Stimulated activated CD4-positive, alpha-beta T cell treated with anti-CD3 and anti-CD28 coated beads, Interleukin-1b, Interleukin-23, amount 100 ng/mL, for 24 hours (primary cell): ENCODE results near the gene KLHDC4.
"Not testable (repeated sequence)": the region's sequence is repeated elsewhere in the genome, so short reads cannot be mapped to it uniquely, and the experiment has no call there.

ENCODE experiments used
- DNase-seq, 4 experiments: peaks; one replicate each; pipeline ENCODE4 v3.0.0-alpha.2; 2020; ENCODE audit warnings: low read depth in 4 of 4, low spot score in 1 of 4

The KLHDC4 gene

DNA sequence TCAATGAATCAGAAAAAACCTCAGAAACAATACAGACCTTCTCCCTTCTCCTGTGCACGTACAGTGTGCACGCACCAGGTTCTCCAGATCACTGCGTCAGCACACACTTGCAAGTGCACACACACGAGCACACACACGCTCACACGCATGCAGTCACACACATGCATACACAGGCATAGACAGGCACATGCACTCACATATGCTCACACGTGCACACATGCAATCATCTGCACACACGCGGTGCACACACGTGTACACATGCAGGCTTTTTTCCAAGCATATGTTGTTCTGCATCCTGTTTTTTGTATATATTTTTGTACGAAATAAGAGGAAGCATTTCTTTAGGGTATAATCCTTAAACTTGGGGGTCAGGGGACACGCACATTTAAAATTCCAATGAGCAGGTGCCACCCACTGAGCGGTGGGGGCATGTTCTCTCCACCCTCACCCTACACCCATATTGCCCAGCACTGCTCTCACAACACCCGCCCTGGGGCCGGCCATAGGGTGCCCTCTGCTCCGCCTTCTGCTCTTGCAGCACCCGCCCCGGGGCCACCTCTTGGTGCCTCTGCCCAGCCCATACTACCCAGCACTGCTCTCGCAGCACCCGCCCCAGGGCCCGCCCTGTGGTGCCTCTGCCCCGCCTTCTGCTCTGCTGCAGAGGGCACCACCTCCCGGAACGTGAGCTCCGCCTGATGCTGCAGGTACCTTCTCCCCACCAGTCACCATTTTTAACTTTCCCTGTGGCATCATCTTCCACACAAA lies 20.9 kb downstream of the KLHDC4 start:
- DNase-seq = no peak

DNA sequence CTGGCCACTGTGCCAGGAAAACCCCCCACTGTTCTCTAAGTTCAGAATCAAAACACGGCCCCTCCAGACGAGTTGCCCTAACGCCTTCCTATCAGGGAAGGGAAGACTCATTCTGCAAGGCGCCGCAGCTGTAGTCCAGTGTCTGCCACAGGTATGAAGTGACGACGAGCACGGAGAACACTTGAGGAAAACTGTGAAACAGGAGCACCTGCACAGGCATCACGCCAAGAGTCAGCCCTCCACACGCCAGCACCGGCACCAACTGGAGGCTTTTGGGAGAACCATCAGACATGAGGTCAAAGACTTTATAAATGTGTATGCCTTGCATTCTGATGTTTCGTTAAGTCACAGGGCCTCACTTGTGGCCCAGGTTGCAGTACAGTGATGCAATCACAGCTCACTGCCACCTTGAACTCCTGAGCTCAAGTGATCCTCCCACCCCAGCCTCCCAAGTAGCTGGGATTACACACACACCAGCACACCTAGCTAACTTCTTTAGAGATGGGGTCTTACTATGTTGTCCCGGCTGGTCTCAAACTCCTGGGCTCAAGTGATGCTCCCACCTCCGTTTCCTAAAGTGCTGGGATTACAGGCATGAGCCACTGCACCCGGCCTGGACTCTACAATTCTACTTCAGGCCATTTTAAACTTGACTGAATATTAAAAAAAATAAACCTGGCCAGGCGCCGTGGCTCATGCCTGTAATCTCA lies 22.9 kb downstream of the KLHDC4 start:
- DNase-seq = no peak

DNA sequence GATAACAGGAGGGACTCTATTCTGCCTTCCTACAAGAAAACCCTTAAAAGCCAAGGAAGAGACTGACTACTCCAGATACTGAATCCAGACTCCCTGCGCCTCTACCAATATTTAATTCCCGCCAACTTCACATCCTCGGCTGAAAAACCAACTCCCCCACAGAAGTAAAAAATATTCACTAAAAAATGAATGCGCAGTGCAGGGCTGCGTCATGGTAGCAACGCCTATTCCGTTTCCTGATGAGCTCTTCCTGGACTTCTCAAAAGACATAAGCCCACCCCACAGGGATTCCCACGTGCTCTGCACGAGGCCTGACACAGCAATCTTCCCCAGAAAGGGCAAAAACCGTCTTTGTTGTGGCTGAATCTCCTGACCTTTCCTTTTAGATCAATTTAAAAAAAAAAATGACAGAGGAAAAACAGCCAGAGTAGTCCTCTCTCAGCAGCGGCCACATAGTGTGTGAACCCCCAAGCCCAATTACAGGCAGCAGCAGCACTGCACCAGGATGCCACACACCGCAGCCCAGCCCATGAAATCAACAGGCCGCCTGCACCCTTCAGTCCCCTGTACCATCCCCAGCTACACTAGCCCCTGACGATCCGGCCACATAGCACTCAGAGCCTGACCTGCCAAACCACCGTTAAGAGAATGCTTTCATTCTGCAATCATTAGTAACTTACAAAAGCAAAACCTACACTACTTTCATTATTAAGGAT lies 23.9 kb downstream of the KLHDC4 start:
- no peak for DNase-seq

DNA sequence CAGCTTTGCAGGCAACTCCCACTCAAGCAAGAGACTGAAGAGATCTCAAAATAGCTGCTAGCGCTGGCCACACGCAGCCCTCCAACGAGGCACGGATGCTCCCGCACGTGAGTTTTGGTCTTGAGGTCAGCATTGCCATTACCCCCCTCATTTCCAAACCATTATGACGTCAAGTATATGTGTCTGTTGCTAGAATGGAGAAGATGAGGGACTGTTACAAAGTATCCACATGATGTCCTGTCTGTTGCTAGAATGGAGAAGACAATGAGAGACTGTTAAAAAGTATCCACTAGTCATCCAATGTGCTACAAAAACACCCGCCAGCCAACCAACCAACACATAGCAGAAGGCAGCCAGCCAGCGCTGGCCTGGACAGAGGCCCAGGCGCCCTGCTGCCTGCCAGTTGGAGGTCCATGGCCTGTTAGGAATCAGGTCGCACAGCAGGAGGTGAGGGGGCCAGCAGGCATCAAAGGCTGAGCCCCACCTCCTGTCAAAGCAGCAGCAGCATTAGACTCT lies 24.8 kb downstream of the KLHDC4 start:
- no peak for DNase-seq

DNA sequence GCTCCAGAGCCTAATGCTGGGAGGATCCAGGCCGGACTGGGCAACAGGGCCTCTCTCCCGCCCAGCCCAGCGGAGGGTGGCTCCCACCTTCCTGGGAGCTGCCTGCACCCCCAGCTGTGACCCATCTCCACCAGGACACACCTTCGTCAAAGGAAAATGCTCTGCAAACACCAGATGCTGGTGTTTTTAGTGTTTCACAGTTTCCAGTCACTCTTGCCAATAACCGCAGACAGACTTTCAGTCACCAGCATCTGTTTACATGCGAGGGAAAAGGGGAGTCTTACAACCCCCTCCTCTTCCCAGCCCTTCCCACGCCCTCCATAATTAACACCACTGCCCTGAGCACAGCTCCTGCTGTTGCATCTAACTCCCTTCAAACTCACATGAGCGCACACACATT lies 25.3 kb downstream of the KLHDC4 start:
- DNase-seq = no peak

DNA sequence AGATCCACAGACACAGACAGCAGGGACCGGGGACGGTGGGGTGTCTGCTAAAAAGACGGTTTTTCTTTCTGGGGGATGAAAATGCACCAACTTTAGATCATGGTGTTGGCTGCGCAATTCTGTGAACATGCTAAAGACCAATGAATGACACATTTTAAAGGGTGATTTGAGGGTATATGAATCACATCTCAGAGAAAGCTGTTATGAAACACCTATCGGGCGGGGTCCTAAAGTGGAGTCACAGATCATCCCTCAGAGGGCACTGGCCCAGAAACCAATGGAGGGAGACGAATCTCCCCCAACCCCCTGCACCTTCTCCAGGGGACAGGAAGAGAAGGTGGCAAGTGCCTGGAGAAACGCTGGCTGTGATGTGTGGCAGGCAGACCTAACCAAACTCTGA lies 26.0 kb downstream of the KLHDC4 start:
- DNase-seq = no peak

DNA sequence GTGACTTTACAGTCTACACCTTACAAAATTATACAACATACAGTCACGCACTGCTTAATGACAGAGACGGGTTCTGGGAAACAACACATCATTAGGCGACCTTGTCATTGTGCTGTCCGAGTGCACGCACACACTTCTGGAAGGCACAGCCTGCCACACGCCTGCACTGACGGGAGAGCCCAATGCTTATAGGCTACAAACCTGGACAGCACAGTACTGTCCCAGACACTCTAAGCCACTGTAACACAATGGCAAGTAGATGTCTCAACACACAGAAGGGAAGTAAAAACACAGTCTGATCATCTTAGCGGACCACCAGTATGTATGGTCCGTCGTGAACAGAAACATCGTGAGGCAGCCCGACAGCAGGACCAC lies 29.8 kb downstream of the KLHDC4 start:
- DNase-seq = no peak

DNA sequence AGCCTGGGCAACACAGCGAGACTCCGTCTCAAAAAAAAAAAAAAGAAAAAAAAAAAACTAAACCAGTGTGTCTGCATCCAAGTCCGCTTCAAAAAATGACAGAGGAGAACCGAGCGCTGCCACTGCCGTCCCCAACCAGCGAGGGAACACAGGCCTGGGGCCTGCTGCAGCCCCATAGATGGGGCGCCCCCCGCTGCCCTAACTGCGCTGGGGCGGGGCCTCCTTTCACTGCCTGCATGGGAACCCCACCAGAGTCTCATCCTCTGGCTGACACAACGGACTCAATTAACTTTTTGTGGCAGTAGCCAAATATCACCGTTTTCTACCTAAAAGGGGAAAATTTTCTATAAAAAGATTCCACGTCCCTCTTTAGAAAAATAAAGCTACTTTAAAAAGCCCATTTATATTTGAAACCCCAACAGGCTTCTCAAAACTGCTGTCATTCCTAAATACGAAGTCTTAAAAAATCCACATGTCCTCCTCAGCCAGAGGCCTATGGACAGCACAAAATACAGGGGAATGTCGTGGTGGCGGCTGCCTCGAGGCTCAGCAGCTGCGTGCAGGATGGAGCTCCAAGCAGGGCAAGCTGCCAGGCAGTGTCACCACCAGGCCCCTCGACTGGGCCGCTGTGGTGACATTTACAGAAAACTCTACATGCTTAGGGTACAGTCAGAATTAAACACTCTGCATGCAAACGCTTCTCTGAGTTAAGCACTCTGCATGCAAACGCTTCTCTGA lies 30.3 kb downstream of the KLHDC4 start:
- DNase-seq = no peak

DNA sequence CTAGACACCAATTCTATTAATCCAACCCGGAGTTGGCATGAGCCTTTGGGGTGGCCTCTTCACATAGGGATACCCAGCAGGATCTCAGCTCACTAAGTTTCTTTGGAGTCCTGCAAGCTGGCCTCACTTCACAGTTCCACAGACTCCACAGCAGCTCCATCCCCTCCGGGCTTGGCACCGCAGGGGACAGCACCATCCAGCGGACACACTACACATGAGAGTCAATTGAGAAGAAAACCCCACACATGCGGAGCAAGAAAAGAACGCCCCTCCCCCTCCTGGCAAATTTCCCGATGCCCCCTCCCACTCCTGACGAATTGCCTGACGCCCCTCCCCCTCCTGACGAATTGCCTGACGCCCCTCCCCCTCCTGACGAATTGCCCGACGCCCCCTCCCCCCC lies 31.1 kb downstream of the KLHDC4 start:
- DNase-seq = no peak

DNA sequence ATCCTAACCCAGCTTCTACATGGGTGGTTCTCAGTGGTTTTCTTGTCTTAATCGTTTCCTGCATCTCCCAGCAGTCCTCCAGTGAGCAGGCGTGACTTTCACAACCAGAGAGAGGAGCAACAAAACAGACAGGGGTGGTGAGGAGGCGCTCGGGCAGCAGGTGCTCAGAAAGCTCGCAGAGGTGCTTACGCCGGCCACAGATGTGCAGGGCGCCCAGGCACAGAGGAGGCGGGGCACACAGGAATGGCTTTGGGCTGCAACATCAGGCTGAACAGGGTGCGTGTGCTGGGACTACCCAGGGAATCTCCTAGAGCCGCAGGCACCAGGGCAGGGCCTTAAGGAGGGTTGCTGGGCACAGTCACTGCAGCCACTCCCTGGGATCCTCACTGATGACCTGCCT lies 32.6 kb downstream of the KLHDC4 start:
- no peak for DNase-seq

DNA sequence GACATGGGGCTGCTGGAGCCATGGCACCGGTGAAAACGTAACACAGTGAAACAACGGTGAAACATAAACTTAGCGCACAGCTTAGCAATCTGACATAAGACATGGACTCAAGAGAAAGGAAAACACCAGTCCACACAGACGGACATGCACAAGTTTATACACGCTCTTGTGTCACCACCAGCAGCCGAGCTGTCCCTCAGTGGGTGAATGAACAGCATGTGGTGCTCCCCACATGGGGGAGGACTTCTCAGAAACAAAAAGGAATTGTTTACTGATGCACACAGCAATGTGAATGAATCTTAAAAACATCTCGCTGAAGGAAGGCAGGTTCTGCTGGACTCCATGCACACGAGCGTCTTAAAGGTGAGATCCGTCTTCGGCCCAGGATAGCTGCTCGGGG lies 34.2 kb downstream of the KLHDC4 start:
- DNase-seq = no peak

DNA sequence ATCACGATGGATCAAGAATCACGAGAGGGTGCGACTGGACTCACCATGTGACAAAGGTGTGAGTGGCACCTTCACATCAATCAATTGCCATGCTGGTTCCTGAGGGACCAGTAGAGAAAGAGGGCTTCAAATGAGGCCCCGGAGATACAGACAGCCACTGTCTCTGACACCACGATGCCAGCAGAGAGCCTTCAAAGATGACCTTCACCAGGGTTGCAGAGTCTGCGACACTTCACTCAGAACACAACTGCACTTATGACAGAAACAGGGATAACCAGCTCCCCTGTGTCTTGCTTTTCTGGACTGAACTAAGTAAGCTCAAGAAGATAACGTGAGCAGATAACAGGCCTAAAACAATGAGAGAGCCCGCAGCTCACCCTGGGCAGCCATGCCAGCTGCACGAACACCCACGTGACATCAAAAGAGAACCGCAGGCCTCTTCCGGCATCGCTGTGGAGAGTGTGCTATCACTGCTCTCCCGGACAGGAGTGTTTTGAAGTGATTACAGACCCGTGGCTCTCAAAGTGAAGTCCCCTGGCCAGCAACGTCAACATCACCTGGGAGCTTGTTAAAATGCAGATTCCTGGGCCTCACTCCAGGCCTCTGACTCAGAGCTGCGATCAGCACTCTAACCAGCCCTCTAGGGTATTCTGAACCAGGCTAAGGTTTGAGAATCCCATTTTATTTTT lies 36.4 kb downstream of the KLHDC4 start:
- no peak for DNase-seq

DNA sequence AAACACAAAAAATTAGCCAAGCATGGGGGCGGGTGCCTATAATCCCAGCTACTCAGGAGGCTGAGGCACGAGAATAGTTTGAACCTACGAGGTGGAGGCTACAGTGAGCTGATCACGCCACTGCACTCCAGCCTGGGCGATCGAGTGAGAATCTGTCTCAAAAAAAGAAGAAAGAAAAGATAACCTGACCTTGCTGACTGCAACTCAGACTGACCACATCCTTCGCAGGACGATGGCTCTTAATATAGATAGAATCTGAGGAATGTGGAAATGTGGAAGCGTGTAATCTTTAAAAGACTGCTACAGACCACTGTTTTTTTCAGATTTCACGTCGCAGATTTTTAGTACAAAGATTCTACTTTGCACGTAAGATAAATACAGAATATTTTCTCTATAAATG lies 37.8 kb downstream of the KLHDC4 start:
- DNase-seq = no peak

DNA sequence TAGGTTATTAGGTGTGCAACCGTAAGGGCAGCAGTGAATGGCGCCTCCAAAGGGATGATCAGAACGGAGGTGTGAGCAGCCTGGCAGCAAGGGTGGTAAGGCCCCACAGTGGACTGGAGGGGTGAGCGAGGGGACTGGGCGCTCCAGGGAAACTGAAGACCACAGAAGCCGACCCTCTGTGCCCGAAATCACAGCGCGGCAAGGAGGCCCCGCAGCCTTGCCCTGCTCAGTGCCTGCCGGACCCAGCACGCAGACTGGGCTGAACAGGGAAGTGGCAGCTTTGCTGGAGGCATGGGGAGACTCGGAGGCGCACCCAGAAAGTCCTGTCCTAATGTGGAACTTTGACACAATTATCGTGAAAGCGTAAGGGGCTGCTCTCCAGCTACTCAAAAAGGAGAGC lies 38.4 kb downstream of the KLHDC4 start:
- no peak for DNase-seq

DNA sequence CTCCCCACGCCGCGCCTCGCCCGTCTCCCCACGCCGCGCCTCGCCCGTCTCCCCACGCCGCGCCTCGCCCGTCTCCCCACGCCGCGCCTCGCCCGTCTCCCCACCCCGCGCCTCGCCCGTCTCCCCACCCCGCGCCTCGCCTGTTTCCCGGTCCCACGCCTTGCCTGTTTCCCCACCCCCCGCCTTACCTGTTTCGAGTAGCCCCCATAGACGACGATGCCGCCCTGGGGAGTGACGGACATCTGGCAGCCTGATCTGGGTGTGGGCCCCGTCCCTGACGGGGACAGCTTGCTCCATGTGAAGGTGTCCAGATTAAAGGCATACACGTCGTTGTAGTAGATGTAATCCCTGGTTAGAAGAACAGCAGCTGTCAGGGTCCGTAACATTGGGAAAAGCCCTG lies 39.2 kb downstream of the KLHDC4 start:
- DNase-seq = not testable (repeated sequence)

DNA sequence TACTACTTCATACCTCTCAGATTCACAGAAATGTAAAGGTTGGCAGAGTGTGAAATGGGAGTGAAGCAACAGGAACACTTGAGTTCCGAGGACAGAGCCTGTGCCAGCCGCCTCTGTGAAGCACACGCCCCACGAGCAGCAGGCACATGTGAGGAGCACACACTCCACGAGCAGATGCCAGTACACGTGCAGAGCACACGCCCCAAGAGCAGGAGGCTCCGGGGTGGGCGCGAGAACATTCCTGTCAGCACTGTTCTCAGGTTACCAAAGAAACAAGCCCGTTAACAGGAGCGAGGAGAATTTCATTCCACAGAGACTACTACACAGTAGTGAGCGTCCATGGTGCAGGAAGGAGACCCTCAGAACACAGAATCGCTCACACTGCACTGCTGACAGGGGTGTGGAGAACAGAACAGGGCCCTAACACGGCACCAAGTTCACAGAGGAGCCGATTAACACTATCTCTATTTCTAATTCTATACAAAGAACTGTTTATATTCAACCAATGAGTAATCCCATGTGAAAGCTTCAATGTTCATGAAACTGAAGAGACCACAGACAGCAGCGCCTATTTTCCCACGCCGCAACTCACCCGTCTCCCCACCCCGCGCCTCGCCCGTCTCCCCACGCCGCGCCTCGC lies 40.1 kb downstream of the KLHDC4 start:
- DNase-seq = no peak

DNA sequence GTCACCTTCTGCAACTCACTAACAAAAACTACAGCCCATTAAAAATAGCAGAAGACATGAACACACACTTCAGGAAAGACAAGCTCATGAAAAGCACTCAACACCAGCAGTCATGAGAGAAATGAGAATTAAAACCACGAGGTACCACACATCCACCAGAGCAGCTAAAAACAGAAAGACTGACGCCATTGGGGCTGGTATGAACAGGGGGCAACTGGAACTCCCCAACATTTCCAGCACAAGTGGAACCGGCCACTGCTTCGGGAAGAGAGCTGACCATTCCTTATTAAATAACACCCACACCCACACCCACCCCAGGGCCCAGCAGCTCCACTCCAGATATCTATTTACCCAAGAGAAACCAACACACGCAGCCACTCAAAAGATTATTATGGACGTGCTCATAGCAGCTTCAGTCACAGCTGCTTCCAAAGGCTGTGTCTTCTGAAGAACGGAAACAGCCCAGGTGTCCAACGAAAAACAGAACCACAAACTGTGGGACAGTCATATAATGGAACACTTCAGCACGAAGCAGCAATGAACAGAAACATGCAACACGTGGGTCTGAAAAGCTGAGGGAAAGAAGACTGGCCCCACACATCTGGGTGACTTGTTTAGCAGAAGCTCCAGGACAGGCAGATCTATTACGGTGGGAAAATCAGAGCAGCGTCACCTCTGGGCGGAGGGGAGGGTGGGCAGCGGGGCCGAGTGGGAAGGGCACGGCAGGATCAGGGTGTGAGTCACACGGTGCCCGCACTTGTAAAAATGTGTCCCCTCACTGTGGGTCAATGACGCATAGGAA lies 41.1 kb downstream of the KLHDC4 start:
- no peak for DNase-seq

DNA sequence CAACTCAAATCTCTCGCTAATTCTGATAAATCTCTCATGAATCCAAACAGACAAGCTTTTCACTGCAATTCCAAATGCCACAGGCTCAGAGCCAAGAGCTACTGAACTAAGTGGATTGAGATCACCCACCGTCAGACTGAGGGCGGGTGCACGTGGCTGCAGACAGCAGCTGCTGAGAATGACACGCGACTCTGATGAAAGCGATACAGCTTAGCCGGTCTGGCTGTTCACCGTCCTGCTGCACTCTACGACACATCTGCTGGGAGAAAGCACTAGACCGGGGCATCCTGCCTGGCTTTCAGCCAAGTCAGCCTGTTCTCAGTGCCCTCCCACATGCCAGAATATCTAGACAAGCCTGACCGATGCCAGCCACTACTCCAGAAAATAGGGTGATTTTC lies 42.6 kb downstream of the KLHDC4 start:
- no peak for DNase-seq

DNA sequence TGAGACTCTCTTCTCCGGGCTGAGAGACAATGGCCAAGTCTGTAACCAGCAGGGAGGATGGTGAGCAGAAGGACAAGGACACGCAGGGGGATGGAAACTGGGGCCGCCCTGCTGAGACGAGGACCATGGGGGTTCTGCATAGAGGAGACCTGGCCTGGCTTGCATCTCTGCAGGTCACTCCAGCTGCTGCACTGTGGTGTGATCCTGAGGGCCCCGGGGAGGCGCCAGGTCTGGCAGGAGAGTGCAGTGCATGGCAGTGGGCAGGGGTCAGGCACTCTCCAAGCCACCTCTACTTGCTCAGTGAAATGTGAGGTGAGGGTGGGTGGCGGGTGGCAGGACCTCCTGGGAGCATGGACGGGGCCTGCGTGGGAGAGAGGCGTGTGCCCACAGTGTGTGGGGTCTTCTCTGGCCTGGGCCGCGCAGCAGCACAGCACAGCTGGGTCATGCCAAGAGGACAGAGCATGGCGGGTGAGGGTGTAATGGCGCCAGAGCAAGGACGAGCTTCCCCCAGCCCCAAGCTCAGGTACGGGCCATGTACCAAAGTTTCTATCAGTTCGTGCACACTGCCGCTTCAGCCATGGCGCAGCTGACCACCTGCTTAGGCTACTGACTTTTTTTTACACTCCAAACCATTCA lies 43.1 kb downstream of the KLHDC4 start:
- DNase-seq = no peak
